Measurements from ENCODE around the gene ITGAL.

DNA sequence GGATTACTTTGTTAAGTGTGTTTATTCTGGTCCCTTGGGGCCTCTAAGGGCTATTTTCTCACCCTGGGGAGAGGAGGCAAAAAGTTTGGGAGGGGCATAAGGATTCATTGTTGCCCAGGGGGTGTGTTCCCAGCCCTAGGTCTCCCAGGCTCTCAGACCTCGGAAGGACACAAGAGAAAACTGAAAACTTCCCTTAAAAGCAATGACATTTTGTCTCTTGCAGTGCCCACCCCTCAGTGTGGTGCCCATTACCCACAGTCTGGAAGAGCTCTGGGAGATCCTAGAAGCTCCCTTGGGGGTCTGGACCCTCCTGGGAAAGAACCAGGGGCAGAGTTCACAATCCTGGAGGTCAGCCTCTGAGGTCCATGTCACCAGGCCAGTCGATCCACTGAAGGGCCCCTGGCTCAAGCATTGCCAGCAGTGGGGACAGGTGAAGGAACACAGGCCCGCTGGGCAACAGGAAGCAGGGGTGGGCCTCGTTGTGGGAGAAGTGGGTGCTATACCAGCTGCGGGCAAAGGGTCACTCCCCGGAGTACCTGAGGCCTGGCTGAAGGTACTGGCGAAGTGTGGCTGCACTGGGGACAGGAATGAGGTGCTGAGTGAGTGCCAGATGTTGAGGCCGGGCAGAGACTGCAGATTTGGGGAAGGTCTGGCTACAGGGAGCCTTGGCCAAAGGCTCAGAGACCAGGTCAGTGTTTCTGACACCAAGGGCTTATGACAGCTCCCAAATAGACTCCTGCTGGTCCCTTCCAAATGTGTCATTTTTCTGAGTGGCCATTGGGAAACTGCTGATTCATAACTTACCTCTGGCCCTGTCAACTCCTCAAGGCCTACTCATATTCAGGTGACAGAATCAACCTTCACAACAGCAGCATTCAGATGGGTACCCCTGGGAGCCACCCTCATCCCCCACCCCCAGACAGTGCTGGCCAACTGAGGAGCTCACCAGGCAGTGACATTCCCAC lies 66.7 kb downstream of the ITGAL start:
- TF ChIP-seq, protein P1, sequence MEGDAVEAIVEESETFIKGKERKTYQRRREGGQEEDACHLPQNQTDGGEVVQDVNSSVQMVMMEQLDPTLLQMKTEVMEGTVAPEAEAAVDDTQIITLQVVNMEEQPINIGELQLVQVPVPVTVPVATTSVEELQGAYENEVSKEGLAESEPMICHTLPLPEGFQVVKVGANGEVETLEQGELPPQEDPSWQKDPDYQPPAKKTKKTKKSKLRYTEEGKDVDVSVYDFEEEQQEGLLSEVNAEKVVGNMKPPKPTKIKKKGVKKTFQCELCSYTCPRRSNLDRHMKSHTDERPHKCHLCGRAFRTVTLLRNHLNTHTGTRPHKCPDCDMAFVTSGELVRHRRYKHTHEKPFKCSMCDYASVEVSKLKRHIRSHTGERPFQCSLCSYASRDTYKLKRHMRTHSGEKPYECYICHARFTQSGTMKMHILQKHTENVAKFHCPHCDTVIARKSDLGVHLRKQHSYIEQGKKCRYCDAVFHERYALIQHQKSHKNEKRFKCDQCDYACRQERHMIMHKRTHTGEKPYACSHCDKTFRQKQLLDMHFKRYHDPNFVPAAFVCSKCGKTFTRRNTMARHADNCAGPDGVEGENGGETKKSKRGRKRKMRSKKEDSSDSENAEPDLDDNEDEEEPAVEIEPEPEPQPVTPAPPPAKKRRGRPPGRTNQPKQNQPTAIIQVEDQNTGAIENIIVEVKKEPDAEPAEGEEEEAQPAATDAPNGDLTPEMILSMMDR (IDR thresholded peaks at IDR 0.05): no peak
- TF ChIP-seq POLR2A (IDR thresholded peaks at IDR 0.05): no peak
